H1 (cell line): Measurements from ENCODE around the gene UHRF1.

Source experiments
- KDM5A ChIP-seq: fragments of 200-600 bp; IDR thresholded peaks from 2 replicates; pipeline ENCODE4 v1.7.1; 2012; ENCODE audit warnings: mild to moderate bottlenecking, low read length, inconsistent platforms, mixed read lengths
- POLR2AphosphoS5 ChIP-seq: IDR thresholded peaks from 2 replicates; pipeline ENCODE4 v1.6.1; 2011; ENCODE audit warnings: low read depth, low read length
- RNF2 ChIP-seq: fragments of 200-900, 300-1000 bp; sonication (generic); IDR thresholded peaks from 2 replicates; pipeline ENCODE4 v1.7.1; 2016; ENCODE audit warnings: borderline replicate concordance, low read depth, mild to moderate bottlenecking, antibody characterized with exemption, low read length; ENCODE audit not compliant: poor library complexity, severe bottlenecking; ENCODE audit errors: missing control alignments

- TF ChIP-seq RNF2 (no peak), POLR2AphosphoS5 (no peak), KDM5A (no peak)
These were observed 1.4 kb downstream of the UHRF1 start for GRCh38 chr19:4910594-4911281.
